HepG2 (cell line): ENCODE results near the gene MRPL36. TPM values are rescaled to one million over a fixed set of nuclear protein-coding genes. Genes with fewer than 3 reads are reported as not detected.

ENCODE experiments used
- AGO2 ChIP-seq: fragments of 200-400 bp; formaldehyde crosslinking; optimal IDR thresholded peaks from 2 replicates; pipeline ENCODE3; 2017; ENCODE audit warnings: mild to moderate bottlenecking, low read depth, low read length, moderate library complexity
- BHLHE40 ChIP-seq: IDR thresholded peaks from 2 replicates; pipeline ENCODE4 v1.6.1; 2011; ENCODE audit warnings: low read length, improper control_type of control experiment
- CHCHD3 ChIP-seq: sonication (generic); formaldehyde crosslinking; IDR thresholded peaks from 2 replicates; pipeline ENCODE4 v1.8.0; 2022; ENCODE audit warnings: mild to moderate bottlenecking, missing genetic modification reagents, moderate library complexity
- DPF2 ChIP-seq: sonication (generic); formaldehyde crosslinking; IDR thresholded peaks from 2 replicates; pipeline ENCODE4 v1.4.0; 2020; ENCODE audit warnings: mild to moderate bottlenecking, low read depth, missing genetic modification reagents, borderline replicate concordance
- FOSL1 ChIP-seq: sonication (generic); formaldehyde crosslinking; IDR thresholded peaks from 2 replicates; pipeline ENCODE4 v1.9.0; 2021; ENCODE audit warnings: missing genetic modification reagents, borderline replicate concordance
- FOXJ3 ChIP-seq: sonication (generic); formaldehyde crosslinking; IDR thresholded peaks from 2 replicates; pipeline ENCODE4 v1.4.0; 2020; ENCODE audit warnings: missing genetic modification reagents, mild to moderate bottlenecking, borderline replicate concordance
- FOXM1 ChIP-seq: sonication (generic); formaldehyde crosslinking; IDR thresholded peaks from 2 replicates; pipeline ENCODE4 v1.5.0; 2020; ENCODE audit warnings: missing genetic modification reagents
- HDAC6 ChIP-seq: fragments of 200-600 bp; sonication (generic); IDR thresholded peaks from 2 replicates; pipeline ENCODE4 v1.7.0; 2017; ENCODE audit warnings: mild to moderate bottlenecking, antibody characterized with exemption, low read length, low read depth
- KDM5A ChIP-seq: fragments of 200-600 bp; sonication (generic); IDR thresholded peaks from 2 replicates; pipeline ENCODE4 v1.7.0; 2018; ENCODE audit warnings: antibody characterized with exemption, mild to moderate bottlenecking, low read length, borderline replicate concordance
- NBN ChIP-seq: fragments of 450-650 bp; conservative IDR thresholded peaks from 2 replicates; pipeline ENCODE4 v1.6.1; 2017
- NCOR1 ChIP-seq: fragments of 200-600 bp; sonication (generic); IDR thresholded peaks from 2 replicates; pipeline ENCODE4 v1.7.0; 2017; ENCODE audit warnings: antibody characterized with exemption, low read length, borderline replicate concordance
- NPAS2 ChIP-seq: sonication (generic); formaldehyde crosslinking; IDR thresholded peaks from 2 replicates; pipeline ENCODE4 v1.8.0; 2022; ENCODE audit warnings: mild to moderate bottlenecking, missing genetic modification reagents, borderline replicate concordance
- NR2F2 ChIP-seq: IDR thresholded peaks from 2 replicates; pipeline ENCODE4 v1.6.1; 2012; ENCODE audit warnings: low read depth, inconsistent platforms, borderline replicate concordance
- ZNF143 ChIP-seq: sonication (generic); formaldehyde crosslinking; IDR thresholded peaks from 2 replicates; pipeline ENCODE4 v1.4.0; 2020; ENCODE audit warnings: missing genetic modification reagents
- ZNF746 ChIP-seq: sonication (generic); formaldehyde crosslinking; IDR thresholded peaks from 2 replicates; pipeline ENCODE4 v1.8.0; 2022; ENCODE audit warnings: mild to moderate bottlenecking, missing genetic modification reagents
- ZNF878 ChIP-seq: sonication (generic); formaldehyde crosslinking; IDR thresholded peaks from 2 replicates; pipeline ENCODE4 v1.8.1; 2023; ENCODE audit warnings: mild to moderate bottlenecking, missing genetic modification reagents, moderate library complexity
- polyA plus RNA-seq, 8 experiments: library from polyadenylated mRNA; depleted of rRNA in 3 of 8; stranded (reverse) in 7 of 8; unstranded in 1 of 8; fragments of >200 nt; fragmentation: Illumina TruSeq in 4 of 8; extraction: Trizol in 4 of 8; gene quantifications; 2 replicates each; pipeline versions ENCODE4 v1.2.1 to v1.2.3, GENCODE V29; 2011 to 2016; ENCODE audit warnings: low read depth in 4 of 8, missing spikeins in 1 of 8, mixed read lengths in 1 of 8; ENCODE audit not compliant: insufficient read depth in 1 of 8
- total RNA-seq, 5 experiments: library from RNA; depleted of rRNA; stranded (reverse); fragments of >200 nt; fragmentation: Illumina TruSeq; extraction: Trizol; gene quantifications; 2 replicates each; pipeline ENCODE4 v1.2.3, GENCODE V29; 2016; ENCODE audit warnings: low read depth in 1 of 5
- TF ChIP-seq, protein P1 (sequence below): sonication (generic); formaldehyde crosslinking; IDR thresholded peaks from 2 replicates; pipeline ENCODE4 v1.9.0; 2021; ENCODE audit warnings: missing genetic modification reagents, mild to moderate bottlenecking, borderline replicate concordance
- TF ChIP-seq, protein P2 (sequence below): sonication (generic); formaldehyde crosslinking; IDR thresholded peaks from 2 replicates; pipeline ENCODE4 v1.5.0; 2020; ENCODE audit warnings: mild to moderate bottlenecking, missing genetic modification reagents
- TF ChIP-seq, protein P3 (sequence below): IDR thresholded peaks from 2 replicates; pipeline ENCODE4 v1.6.1; 2016; ENCODE audit warnings: missing compliant biosample characterization, missing genetic modification reagents, borderline replicate concordance
- TF ChIP-seq, protein P4 (sequence below): sonication (generic); formaldehyde crosslinking; IDR thresholded peaks from 2 replicates; pipeline ENCODE4 v1.5.0; 2020; ENCODE audit warnings: missing genetic modification reagents
- TF ChIP-seq, protein P5 (sequence below): fragments of 450-650 bp; IDR thresholded peaks from 2 replicates; pipeline ENCODE4 v1.6.1; 2017
- TF ChIP-seq, protein P6 (sequence below): sonication (generic); formaldehyde crosslinking; conservative IDR thresholded peaks from 2 replicates; pipeline ENCODE4 v1.4.0; 2020; ENCODE audit warnings: missing genetic modification reagents

MRPL36 gene
- total and polyA plus RNA-seq, 2 of the 13 experiments (the other 11 are each of a cell fraction or from before 2014, with no cell fraction given), result 71.3 to 113 TPM

DNA sequence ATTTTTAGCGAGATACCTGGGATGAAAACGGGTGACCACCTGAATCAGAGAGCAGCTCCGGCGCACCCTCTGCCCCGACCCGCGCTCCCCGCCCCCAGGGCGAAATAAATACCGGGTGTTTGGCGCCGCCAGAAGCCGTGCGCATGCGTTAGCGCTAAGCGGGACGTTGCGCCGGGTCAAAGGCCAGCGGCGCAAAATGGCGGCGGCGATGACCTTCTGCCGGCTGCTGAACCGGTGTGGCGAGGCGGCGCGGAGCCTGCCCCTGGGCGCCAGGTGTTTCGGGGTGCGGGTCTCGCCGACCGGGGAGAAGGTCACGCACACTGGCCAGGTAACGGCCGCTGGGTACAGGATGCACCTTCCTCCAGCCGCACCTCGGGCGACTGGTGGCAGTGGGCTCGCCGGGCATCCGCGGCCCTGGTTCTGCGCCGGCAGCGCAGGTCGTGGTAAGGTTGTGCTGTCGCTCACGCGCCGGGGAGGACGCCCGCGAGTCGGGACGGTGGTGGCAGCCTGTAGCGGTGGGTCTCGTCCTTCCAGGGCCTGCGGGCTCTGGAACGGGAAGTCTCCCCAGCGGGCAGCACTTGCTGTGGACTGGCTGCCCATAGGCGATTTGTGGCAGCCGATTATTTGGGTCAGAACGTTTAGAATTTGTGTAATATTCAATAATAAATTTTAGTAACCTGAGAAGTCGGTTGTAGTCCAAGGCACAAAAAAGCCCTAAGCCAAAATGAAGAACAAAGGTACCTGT lies 1.8 kb upstream of the MRPL36 start, which contains the start of gene NDUFS6 (continued):
- TF ChIP-seq, protein P1, sequence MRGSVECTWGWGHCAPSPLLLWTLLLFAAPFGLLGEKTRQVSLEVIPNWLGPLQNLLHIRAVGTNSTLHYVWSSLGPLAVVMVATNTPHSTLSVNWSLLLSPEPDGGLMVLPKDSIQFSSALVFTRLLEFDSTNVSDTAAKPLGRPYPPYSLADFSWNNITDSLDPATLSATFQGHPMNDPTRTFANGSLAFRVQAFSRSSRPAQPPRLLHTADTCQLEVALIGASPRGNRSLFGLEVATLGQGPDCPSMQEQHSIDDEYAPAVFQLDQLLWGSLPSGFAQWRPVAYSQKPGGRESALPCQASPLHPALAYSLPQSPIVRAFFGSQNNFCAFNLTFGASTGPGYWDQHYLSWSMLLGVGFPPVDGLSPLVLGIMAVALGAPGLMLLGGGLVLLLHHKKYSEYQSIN (CRISPR knock-in tag), result no peak
- TF ChIP-seq, protein P2, sequence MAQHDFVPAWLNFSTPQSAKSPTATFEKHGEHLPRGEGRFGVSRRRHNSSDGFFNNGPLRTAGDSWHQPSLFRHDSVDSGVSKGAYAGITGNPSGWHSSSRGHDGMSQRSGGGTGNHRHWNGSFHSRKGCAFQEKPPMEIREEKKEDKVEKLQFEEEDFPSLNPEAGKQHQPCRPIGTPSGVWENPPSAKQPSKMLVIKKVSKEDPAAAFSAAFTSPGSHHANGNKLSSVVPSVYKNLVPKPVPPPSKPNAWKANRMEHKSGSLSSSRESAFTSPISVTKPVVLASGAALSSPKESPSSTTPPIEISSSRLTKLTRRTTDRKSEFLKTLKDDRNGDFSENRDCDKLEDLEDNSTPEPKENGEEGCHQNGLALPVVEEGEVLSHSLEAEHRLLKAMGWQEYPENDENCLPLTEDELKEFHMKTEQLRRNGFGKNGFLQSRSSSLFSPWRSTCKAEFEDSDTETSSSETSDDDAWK (CRISPR knock-in tag), result no peak
- TF ChIP-seq NPAS2, result no peak
- TF ChIP-seq NBN, result no peak
- TF ChIP-seq, protein P3, sequence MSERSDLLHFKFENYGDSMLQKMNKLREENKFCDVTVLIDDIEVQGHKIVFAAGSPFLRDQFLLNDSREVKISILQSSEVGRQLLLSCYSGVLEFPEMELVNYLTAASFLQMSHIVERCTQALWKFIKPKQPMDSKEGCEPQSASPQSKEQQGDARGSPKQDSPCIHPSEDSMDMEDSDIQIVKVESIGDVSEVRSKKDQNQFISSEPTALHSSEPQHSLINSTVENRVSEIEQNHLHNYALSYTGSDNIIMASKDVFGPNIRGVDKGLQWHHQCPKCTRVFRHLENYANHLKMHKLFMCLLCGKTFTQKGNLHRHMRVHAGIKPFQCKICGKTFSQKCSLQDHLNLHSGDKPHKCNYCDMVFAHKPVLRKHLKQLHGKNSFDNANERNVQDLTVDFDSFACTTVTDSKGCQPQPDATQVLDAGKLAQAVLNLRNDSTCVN (CRISPR knock-in tag), result peak; percentile 65; the same call in 1 of the 2 replicates
- TF ChIP-seq FOXJ3, result peak; percentile 36; the same call in 1 of the 2 replicates
- TF ChIP-seq, protein P4, sequence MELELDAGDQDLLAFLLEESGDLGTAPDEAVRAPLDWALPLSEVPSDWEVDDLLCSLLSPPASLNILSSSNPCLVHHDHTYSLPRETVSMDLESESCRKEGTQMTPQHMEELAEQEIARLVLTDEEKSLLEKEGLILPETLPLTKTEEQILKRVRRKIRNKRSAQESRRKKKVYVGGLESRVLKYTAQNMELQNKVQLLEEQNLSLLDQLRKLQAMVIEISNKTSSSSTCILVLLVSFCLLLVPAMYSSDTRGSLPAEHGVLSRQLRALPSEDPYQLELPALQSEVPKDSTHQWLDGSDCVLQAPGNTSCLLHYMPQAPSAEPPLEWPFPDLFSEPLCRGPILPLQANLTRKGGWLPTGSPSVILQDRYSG, result no peak
- no peak for TF ChIP-seq ZNF746 (CRISPR knock-in tag)
- TF ChIP-seq FOSL1 (CRISPR knock-in tag), result no peak
- peak; percentile 64; the same call in 1 of the 2 replicates for TF ChIP-seq CHCHD3
- peak; percentile 46; the same call in 1 of the 2 replicates for TF ChIP-seq ZNF143 (CRISPR knock-in tag)
- TF ChIP-seq BHLHE40, result 0 out of 2 replicates have a peak, but pooled peaks have one; percentile 4
- TF ChIP-seq, protein P5, sequence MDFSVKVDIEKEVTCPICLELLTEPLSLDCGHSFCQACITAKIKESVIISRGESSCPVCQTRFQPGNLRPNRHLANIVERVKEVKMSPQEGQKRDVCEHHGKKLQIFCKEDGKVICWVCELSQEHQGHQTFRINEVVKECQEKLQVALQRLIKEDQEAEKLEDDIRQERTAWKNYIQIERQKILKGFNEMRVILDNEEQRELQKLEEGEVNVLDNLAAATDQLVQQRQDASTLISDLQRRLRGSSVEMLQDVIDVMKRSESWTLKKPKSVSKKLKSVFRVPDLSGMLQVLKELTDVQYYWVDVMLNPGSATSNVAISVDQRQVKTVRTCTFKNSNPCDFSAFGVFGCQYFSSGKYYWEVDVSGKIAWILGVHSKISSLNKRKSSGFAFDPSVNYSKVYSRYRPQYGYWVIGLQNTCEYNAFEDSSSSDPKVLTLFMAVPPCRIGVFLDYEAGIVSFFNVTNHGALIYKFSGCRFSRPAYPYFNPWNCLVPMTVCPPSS, result no peak
- 0 out of 2 replicates have a peak, but pooled peaks have one; percentile 75 for TF ChIP-seq NR2F2
- no peak for TF ChIP-seq HDAC6
- peak; percentile 57 for TF ChIP-seq KDM5A
- peak; percentile 83 for TF ChIP-seq AGO2
- TF ChIP-seq NCOR1, result 0 out of 2 replicates have a peak, but pooled peaks have one; percentile 33
- TF ChIP-seq ZNF878 (CRISPR knock-in tag), result no peak
- TF ChIP-seq, protein P6, sequence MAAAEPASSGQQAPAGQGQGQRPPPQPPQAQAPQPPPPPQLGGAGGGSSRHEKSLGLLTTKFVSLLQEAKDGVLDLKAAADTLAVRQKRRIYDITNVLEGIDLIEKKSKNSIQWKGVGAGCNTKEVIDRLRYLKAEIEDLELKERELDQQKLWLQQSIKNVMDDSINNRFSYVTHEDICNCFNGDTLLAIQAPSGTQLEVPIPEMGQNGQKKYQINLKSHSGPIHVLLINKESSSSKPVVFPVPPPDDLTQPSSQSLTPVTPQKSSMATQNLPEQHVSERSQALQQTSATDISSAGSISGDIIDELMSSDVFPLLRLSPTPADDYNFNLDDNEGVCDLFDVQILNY (CRISPR knock-in tag), result peak; percentile 70; the same call in 1 of the 2 replicates
- TF ChIP-seq FOXM1 (CRISPR knock-in tag), result no peak
- no peak for TF ChIP-seq DPF2
